IPS-20b (cell line): ENCODE results near the gene MKNK1.
A peak's percentile ranks its signal among the peaks of the same experiment; 100 is the strongest.

Source experiments
- H3K27ac ChIP-seq: one replicate; pipeline ENCODE4 v1.5.1; 2013; ENCODE audit warnings: low read length
- H3K27me3 ChIP-seq: 2 replicates; pipeline ENCODE4 v1.6.1; 2013; ENCODE audit warnings: mild to moderate bottlenecking, low read length, inconsistent platforms; ENCODE audit not compliant: insufficient read depth
- H3K36me3 ChIP-seq: 2 replicates; pipeline ENCODE4 v1.6.1; 2013; ENCODE audit warnings: low read depth, mild to moderate bottlenecking, inconsistent platforms, low read length, moderate library complexity; ENCODE audit not compliant: insufficient read depth
- H3K4me1 ChIP-seq: 2 replicates; pipeline ENCODE4 v1.6.1; 2013; ENCODE audit warnings: mild to moderate bottlenecking, control low read depth, inconsistent platforms, low read length, moderate library complexity; ENCODE audit not compliant: insufficient read depth
- H3K4me3 ChIP-seq: 2 replicates; pipeline ENCODE4 v1.5.1; 2013; ENCODE audit warnings: mild to moderate bottlenecking, low read length, inconsistent platforms
- H3K9ac ChIP-seq: 2 replicates; pipeline ENCODE4 v1.6.1; 2013; ENCODE audit warnings: low read depth, mild to moderate bottlenecking, inconsistent platforms, low read length, moderate library complexity
- H3K9me3 ChIP-seq: 2 replicates; pipeline ENCODE4 v1.6.1; 2013; ENCODE audit warnings: mild to moderate bottlenecking, low read depth, low read length, inconsistent platforms; ENCODE audit not compliant: insufficient read depth

The MKNK1 gene

GRCh38 chr1:46530311-46530710 lies 73.8 kb downstream of the MKNK1 start:
- Histone ChIP-seq H3K9ac (no peak overlapping the region), H3K27me3 (peaks cover 98% of the 10 kb centered on the region), H3K27ac (no peak overlapping the region), H3K9me3 (no peaks in the 10 kb centered on the region), H3K36me3 (no peaks in the 10 kb centered on the region), H3K4me1 (peaks cover 16% of the 10 kb centered on the region; the same call in 1 of the 2 replicates), H3K4me3 (no peak overlapping the region)

- Histone ChIP-seq H3K4me1 (peaks cover 20% of the 10 kb centered on the region; the same call in 1 of the 2 replicates), H3K27ac (no peak overlapping the region), H3K9ac (no peak overlapping the region), H3K4me3 (no peak overlapping the region), H3K36me3 (no peaks in the 10 kb centered on the region), H3K9me3 (no peaks in the 10 kb centered on the region), H3K27me3 (peaks cover 98% of the 10 kb centered on the region)
Observed at GRCh38 chr1:46529031-46529630, 74.9 kb downstream of the MKNK1 start.

GRCh38 chr1:46528297-46528955 lies 75.6 kb downstream of the MKNK1 start:
- H3K9me3 ChIP-seq, result no peaks in the 10 kb centered on the region
- H3K4me1 ChIP-seq, result peaks cover 20% of the 10 kb centered on the region; the same call in 1 of the 2 replicates
- H3K4me3 ChIP-seq, result no peak overlapping the region
- H3K27ac ChIP-seq, result no peak overlapping the region
- peaks cover 98% of the 10 kb centered on the region for H3K27me3 ChIP-seq
- H3K36me3 ChIP-seq, result no peaks in the 10 kb centered on the region
- H3K9ac ChIP-seq, result no peak overlapping the region

- no peaks in the 10 kb centered on the region for H3K9me3 ChIP-seq
Observed at GRCh38 chr1:46527474-46528296, 76.4 kb downstream of the MKNK1 start.

GRCh38 chr1:46526691-46527291 lies 77.3 kb downstream of the MKNK1 start:
- H3K4me1 ChIP-seq, result peaks cover 26% of the 10 kb centered on the region; the same call in 1 of the 2 replicates
- no peak overlapping the region for H3K27ac ChIP-seq
- H3K36me3 ChIP-seq, result no peaks in the 10 kb centered on the region
- no peaks in the 10 kb centered on the region for H3K9me3 ChIP-seq
- H3K27me3 ChIP-seq, result peaks cover 100% of the 10 kb centered on the region
- H3K4me3 ChIP-seq, result peak overlapping the region; percentile 43; the same call in 1 of the 2 replicates
- no peak overlapping the region for H3K9ac ChIP-seq

More at GRCh38 chr1:46527474-46528296, 76.4 kb downstream of the MKNK1 start:
- Histone ChIP-seq H3K4me1 (peaks cover 25% of the 10 kb centered on the region; the same call in 1 of the 2 replicates), H3K27ac (no peak overlapping the region), H3K9ac (no peak overlapping the region), H3K27me3 (peaks cover 100% of the 10 kb centered on the region), H3K36me3 (no peaks in the 10 kb centered on the region), H3K4me3 (no peak overlapping the region)

- Histone ChIP-seq H3K9me3 (no peaks in the 10 kb centered on the region), H3K4me1 (peaks cover 26% of the 10 kb centered on the region; the same call in 1 of the 2 replicates), H3K27me3 (peaks cover 99% of the 10 kb centered on the region), H3K36me3 (no peaks in the 10 kb centered on the region), H3K27ac (no peak overlapping the region), H3K9ac (no peak overlapping the region), H3K4me3 (peak overlapping the region; percentile 43)
Observed at GRCh38 chr1:46526013-46526690, 77.9 kb downstream of the MKNK1 start.

- Histone ChIP-seq H3K4me3 (peak overlapping the region; percentile 43), H3K4me1 (peaks cover 27% of the 10 kb centered on the region; the same call in 1 of the 2 replicates), H3K27me3 (peaks cover 95% of the 10 kb centered on the region), H3K9me3 (no peaks in the 10 kb centered on the region), H3K27ac (no peak overlapping the region), H3K9ac (no peak overlapping the region), H3K36me3 (no peaks in the 10 kb centered on the region)
Observed at GRCh38 chr1:46525253-46525983, 78.7 kb downstream of the MKNK1 start.

GRCh38 chr1:46524843-46525242 lies 79.2 kb downstream of the MKNK1 start:
- H3K27ac ChIP-seq, result no peak overlapping the region
- no peak overlapping the region for H3K9ac ChIP-seq
- peaks cover 94% of the 10 kb centered on the region for H3K27me3 ChIP-seq
- peaks cover 31% of the 10 kb centered on the region; the same call in 1 of the 2 replicates for H3K4me1 ChIP-seq
- H3K36me3 ChIP-seq, result no peaks in the 10 kb centered on the region
- H3K9me3 ChIP-seq, result no peaks in the 10 kb centered on the region
- peak overlapping the region; percentile 43; the same call in 1 of the 2 replicates for H3K4me3 ChIP-seq

- H3K27ac ChIP-seq, result no peak overlapping the region
- no peak overlapping the region for H3K4me3 ChIP-seq
- no peaks in the 10 kb centered on the region for H3K9me3 ChIP-seq
- H3K9ac ChIP-seq, result no peak overlapping the region
- H3K4me1 ChIP-seq, result peaks cover 33% of the 10 kb centered on the region; the same call in 1 of the 2 replicates
- H3K27me3 ChIP-seq, result peaks cover 88% of the 10 kb centered on the region
- no peaks in the 10 kb centered on the region for H3K36me3 ChIP-seq
Observed at GRCh38 chr1:46523496-46524353, 80.3 kb downstream of the MKNK1 start.

GRCh38 chr1:46522969-46523320 lies 81.1 kb downstream of the MKNK1 start:
- Histone ChIP-seq H3K4me3 (no peak overlapping the region), H3K9ac (no peak overlapping the region), H3K27me3 (peaks cover 87% of the 10 kb centered on the region), H3K36me3 (no peaks in the 10 kb centered on the region), H3K4me1 (peaks cover 33% of the 10 kb centered on the region; the same call in 1 of the 2 replicates), H3K27ac (no peak overlapping the region), H3K9me3 (no peaks in the 10 kb centered on the region)
